ENCODE measurements around the gene FGF2.

- TF ChIP-seq POLR2A (IDR thresholded peaks at IDR 0.05): no peak
- no peak for TF ChIP-seq CTCF (IDR thresholded peaks at IDR 0.05)
Measured at GRCh38 chr4:122810669-122811068, 16.0 kb upstream of the FGF2 start.

All from tibial nerve (tissue), 3 donors.